HG03066 (cell line): ENCODE results near the gene CAPS2.
"Not testable (repeated sequence)": the region's sequence is repeated elsewhere in the genome, so short reads cannot be mapped to it uniquely, and the experiment has no call there.

Experiments used
- ATAC-seq: cut with Tn5 transposase; IDR thresholded peaks from one replicate; pipeline ENCODE4 v1.9.1; 2021; ENCODE audit warnings: low read depth; ENCODE audit not compliant: unreplicated experiment

The CAPS2 gene

DNA sequence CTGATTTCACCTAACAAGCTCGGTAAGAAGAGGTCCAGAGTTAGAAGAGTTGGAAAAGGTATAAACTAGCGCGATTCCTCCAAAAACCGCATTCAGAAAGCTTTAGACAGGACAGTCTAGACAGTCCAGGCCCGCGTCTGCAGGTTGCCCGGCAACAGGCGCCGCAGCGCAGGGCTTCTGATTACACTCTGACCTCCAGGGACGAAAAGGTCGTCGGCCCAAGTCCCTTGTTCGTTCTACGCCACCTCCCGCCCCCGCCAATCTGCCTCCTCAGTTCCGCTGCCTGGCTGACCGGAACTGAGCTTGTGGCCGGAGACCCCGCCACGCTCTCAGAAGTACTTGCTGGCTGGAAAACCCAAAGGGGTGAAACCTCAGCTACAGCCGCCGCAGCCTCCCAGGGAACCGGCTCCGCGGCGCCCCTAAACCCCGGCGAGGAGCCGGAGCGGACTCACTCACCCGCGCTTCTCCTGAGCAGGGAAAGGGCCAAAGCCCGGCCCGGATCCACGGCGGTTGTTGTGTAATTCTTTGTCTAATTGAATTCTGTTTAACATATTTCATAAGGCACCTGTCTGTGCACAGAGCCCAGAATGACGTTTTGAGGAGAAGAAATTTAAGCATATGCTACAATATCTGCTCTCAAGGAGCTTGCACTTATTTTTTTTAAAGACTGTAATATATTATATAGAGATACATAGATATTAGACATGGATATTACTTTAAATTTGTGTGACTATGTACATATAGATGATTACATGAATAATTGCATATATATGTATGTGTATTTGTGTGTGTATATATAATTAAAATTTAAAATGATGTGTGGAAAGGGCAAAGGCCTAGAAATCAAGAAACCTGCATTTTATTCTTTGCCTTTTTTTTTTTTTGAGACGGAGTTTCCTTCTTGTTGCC is at the start of gene CAPS2:
Gene CAPS2 (minus strand): TSS at position 407 of the 909 bp plus-strand sequence. CDS start 3,826 bp downstream, outside the sequence.
- ATAC-seq: peak; percentile 82

DNA sequence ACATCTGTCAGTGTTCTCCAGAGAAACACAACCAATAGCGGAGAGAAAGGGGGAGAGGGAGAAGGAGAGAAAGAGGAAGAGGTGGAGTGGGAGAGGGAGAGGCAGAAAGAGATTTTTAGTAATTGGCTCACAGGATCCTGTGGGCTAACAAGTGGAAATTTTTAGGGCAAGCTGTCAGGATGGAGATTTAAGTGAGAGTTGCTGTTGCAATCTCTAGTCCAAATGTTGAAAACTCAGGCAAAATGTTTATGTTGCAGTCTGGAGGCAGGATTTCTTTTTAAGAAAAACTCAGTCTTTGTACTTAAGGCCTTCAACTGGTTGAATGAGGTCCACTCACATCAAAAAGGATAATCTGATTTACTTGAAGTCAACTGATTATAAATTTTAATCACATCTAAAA is 48.2 kb upstream of the CAPS2 start:
- no peak for ATAC-seq

DNA sequence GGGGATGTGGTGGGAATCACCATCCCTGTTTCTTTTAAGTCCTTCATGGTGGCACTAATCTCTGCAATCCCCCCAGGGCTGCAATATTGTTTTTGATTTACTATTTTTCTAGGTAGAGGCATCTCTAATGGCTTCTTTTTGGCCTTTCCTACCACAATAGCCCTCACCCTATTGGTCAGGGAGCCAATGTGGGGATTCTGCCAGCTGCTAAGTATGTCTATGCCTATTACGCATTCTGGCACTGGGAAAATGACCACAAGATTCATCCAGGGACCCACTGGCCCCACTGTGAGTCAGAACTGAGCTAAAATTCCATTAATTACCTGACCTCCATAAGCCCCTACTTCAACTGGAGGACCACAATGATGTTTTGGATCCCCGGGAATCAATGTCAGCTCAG is 44.8 kb upstream of the CAPS2 start:
- ATAC-seq: no peak

DNA sequence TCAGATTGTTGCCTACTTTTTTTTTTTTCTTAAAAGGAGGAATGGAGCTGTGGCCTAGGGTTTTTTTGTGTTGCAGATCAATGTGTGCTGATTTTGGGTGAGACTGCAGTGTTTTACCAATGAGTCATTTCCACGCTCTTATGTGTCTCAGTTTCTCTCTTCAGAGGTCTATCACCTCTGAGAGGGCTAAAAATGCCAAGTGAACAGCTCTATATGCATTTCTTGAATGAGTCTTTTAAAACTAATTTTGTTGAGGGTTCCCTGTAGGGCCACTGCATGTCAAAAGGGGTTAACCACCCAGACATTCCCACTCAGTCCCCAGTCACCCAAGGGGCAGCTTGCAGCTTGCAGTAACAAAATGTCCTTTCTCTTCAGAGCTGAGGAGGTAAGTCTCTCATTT is 36.5 kb upstream of the CAPS2 start:
- no peak for ATAC-seq

DNA sequence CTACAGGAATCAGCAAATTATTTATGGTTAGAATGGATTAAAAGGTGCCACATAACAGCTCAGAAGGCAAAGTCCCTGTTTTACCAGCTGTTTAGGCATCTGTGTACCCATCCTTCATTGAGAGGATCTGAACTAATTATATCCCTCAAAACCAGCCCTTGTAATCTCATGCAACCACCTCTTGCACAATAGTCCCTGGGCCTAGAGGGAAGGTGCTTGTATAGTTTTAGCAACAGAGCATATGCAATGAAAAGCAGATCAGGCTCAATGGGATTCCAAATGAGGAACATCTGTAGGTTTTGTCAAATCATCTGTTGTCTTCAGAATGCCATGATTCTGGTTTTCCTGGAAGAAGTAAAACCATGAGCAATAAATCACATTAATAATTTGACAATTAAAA is 34.8 kb upstream of the CAPS2 start:
- ATAC-seq: no peak

DNA sequence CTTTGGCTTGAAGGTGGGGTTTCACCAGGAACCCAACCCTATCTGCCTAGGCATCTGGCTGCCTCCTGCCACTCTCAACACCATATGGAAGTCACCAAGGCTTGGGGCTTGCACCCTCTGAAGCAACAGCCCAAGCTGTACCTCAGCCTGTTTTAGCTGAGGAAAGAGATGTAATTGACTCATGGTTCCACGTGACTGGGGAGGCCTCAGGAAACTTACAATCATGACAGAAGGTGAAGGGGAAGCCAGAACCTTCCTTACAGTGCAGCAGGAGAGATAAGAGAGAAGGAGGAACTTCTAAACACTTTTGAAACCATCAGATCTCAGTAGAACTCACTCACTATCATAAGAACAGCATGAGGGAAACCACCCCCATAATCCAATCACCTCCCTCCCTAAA is 31.3 kb upstream of the CAPS2 start:
- no peak for ATAC-seq

DNA sequence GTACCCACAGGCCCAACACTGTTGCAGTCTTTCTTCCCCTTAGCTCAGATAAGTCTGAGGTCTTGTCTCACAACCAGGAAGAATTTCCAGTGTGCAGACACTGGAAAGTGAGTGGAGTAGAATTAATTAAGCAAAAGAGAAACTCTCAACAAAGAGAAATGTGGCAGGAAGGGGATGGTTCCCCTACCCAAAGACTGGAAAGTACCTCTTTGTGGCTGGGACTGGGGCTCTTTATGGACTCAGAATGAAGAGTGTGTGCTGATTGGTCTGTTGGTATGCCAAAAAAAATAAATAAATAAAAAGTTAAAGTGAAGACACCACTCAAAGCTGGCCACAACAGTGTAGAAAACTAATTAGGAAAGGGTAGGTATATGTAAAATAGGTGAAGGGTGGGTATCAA is 30.8 kb upstream of the CAPS2 start:
- ATAC-seq: no peak

DNA sequence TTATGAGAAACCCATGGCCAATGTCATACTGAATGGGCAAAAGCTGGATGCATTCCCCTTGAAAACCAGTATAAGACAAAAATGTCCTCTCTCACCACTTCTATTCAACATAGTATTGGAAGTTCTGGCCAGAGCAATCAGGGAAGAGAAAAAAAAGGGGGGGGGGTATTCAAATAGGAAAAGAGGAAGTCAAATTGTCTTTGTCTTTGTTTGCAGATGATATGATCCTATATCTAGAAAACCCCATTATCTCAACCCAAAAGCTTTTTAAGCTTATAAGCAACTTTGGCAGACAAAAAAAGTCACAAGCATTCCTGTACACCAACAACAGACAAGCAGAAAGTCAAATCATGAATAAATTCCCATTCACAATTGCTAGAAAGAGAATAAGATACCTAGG is 23.9 kb upstream of the CAPS2 start:
- ATAC-seq: no peak

DNA sequence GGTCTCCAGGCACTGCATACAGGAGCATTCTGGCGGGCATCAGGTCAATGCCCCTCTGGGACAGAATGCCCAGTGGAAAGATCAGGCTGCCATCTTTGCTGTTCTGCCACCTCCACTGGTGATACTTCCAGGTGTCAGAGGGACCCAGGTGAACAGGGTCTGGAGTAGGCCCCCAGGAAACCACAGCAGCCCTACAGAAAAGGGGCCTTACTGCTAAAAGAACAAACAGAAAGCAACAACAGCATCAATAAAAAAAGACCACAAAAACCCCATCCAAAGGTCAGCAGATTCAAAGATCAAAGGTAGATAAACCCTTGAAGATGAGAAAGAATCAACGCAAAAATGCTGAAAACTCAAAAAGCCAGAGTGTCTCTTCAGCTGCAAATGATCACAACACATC is 20.3 kb upstream of the CAPS2 start:
- ATAC-seq: no peak

DNA sequence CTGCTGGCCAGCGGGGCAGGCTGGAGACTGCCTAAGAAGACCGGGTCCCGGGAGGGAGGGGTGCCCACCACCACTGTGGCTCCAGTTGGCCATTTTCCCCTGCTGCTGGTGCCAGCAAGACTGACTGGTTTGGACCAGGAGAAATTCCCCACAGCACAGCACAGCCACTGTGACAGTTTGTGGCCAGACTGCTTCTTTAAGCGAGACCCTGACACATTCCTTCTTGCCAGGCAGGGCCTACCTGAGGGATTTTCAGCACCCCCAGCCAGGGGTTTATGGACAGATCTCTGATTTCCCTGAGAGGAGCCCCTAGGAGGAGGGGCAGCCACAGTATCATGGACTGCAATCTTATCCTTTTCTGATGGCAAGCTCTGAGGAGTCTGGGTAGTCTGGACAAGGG is 19.8 kb upstream of the CAPS2 start:
- no peak for ATAC-seq

DNA sequence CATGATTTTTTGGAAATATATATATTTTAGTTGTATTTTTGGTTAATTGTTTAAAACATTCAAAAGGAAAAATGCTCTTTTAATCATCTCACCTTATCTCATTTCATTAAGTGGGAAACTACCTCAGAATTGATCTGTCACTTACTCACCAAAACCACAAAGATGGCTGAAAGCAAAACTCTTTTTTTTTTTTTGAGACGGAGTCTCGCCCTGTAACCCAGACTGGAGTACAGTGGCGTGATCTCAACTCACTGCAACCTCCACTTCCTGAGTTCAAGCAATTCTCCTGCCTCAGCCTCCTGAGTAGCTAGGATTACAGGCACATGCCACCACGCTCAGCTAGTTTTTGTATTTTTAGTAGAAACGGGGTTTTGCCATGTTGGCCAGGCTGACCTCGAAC is 16.1 kb upstream of the CAPS2 start:
- not testable (repeated sequence) for ATAC-seq

DNA sequence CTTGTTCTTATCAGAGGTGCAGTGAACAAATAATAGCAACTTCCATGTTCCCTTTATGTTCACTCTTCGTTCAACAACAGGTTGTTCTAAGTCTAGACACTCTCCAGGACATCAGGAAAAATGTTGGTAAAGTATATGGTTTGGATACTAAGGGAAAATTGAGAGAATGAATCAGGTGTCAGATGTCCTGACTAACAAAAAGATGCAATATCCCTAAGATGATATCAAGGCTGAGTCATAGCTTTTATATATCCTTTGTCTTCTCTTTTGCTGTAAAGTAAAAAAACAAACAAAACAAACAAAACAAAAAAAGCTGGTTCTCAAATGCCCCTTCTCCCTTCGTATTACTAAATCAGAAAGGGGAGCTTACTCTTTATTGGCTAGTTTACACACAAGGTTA is 15.4 kb upstream of the CAPS2 start:
- ATAC-seq: no peak

DNA sequence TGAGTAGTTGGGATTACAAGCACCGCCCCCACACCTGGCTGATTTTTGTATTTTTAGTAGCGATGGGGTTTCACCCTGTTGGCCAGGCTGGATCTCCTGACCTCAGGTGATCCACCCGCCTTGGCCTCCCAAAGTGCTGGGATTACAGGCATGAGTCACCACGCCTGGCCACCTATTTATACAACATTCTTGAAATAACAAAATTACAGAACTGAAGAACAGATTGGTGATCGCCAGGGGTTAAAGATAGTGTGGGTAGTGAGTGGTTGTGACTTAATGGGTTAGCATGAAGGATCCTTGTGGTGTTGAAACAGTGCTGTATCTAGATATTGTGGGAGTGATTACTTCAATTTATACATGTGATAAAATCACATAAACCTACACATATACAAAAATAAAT is 11.7 kb upstream of the CAPS2 start:
- no peak for ATAC-seq

DNA sequence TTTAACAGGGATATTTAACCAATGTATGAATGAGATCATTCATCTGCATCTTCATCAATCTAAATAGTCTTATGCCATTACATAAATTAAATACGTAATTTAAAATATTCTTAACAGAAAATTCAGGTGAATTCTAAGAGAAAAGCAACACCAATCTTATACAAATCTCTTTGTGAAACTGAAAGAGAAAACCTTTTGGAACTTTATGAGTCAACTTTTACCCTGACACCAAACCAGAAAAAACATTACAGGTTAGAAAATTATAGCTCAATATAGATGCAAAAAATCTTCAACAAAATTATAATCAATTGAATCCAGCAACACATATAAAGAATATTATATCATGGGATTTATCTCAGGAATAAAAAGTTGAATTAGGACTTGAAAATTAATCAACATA is 7.8 kb upstream of the CAPS2 start:
- no peak for ATAC-seq

DNA sequence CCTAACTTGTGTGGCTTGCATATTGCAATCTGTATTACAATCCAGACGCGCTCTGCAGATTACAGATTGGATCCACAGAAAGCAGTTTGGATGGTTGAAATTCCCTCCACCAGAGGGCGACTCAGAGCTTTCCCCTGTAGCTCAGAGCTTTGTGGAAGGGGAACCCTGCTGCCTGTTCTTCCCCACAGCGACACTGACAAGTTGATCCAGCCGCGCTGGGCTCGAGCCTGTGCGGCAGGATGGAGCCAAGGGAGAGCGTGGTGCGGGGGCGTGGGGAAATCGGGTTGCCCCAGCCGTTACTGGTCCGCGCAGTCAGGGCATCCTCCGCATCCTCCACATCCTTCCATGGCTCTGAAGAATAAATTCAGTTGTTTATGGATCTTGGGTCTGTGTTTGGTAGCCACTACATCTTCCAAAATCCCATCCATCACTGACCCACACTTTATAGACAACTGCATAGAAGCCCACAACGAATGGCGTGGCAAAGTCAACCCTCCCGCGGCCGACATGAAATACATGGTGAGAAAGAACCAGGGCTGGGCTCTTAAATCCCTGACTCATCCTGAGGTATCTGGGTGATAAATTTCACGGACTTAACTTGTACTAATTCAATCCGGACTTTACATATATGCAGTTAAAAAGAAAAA is 4.4 kb upstream of the CAPS2 start, which contains the start of gene GLIPR1L1:
Gene GLIPR1L1 (plus strand): TSS at position 287 of the 647 bp plus-strand sequence. CDS start 59 bp downstream, at position 346.
- ATAC-seq: peak; percentile 65

DNA sequence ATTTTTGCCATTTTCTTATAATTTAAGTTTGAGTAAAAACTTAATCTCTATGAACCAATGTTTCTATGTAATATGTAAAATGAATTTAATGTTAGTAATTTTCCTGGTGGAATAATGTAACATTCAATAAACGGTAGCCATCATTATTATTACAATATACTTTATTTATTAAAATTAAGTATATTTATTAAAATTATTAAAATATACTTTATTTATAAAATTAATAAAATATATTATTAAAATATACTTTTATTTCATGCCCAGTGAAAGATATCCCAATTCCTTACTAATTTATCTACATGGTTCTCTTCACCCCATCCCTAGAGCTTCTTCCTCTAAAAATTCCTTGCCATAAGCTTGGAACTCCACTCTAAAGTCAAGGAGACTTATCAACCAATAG is 2.5 kb downstream of the CAPS2 start:
- no peak for ATAC-seq

DNA sequence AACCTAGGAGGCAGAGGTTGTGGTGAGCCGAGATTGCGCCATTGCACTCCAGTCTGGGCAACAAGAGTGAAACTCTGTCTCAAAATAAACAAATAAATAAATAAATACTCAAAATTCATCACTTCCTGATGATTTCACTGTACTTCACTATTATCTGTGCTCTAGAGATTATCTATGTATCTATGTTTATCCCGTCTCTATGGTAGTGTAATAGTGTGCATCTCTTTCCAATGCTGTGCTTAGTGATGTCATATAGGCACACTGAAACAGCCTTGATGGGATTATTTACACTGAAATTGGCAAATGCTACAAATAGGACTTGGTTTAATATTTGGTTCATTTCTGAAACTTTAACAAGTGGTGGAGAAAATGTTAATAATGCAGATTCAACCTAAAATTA is 6.5 kb downstream of the CAPS2 start:
- ATAC-seq: no peak

DNA sequence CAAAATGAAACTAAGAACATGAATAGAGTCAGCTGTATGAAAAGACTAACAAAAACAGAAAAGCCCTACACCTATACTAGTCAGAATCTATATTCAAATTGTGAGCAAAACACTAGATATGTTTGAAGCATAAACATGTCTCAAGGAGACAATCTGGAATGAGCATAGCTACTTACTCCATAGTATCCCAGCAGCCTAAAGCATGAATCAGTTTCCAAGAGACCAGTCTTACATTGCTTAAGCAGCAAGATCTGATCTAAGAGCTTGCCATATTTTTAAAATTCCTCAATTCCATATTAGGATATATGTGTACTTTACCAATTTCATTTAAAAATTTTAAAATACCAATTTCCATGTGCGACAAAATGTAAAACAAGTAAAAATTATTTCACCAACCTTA is 7.7 kb downstream of the CAPS2 start:
- ATAC-seq: no peak

DNA sequence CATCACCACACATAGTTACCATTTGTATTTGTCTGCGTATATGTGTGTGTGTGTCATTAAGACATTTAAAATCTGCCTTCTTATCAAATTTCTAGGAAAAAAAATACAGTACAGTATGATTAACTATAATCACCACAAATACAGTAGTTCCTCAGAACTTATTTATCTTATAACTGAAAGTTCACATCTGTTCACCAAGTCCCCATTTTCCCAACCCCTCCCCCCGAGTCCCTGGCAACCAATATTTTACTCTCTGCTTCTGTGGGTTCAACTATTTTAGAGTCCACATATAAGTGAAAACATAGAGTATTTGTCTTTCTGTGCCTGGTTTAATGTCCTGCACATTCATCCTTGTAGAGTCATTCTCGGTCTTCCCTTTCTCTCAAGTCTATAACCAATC is 12.3 kb downstream of the CAPS2 start:
- ATAC-seq: no peak

DNA sequence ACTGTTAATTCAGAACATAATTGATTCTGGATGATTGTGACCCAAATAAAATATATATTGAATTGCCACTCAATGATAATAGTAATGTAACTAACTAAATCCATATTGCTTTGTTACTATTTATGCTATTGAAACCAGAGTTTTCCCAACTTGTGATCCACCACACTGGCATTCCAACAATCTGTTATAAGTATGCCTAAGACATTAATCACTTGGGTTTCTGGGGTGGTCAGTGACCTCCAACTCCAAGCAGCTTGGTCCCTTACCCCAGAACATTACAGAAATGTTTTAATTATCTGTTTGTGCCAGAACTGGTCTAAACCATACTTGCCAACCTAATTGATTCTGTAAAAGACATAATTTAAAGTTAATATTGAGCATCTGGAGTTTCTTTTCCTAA is 14.6 kb downstream of the CAPS2 start:
- no peak for ATAC-seq

DNA sequence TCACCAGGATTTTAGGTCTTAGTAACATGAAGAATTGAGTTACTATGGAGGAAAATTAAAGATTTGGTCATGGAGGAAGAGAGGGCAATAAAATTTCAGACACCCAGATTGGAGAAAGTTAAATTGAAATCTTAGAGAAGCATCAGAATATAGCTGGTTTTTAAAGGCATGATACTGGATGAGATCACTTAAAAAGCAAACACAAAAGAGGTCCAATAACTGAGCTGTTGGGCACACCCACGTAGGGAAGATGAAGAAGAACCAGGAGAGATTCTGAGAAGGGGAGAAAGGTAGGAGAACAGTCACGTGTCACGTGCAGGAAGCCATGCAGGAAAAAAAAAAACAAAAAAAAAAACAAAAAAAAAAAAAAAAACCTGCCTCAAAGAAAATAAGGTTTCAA is 18.8 kb downstream of the CAPS2 start:
- no peak for ATAC-seq

DNA sequence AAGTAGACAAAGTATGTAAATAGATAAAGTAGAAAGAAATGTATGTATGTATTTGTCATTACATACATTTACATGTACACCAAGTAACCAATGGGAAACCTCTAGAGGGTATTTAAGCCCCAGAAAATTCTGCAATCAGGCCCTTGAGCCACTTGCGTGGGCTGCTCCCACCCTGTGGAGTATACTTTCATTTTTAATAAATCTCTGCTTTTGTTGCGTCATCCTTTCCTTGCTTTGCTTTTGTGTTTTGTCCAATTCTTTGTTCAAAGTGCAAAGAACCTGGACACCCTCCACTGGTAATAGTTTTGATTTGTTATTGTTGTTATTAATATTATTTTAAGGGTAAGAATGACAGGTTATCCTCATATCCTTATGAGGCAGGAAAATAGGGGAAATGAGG is 21.8 kb downstream of the CAPS2 start:
- no peak for ATAC-seq
